GM12864 (cell line): ENCODE measurements around the gene CASZ1.

Source experiments
- DNase-seq: peaks from one replicate; pipeline ENCODE4 v3.0.0-alpha.2; 2011; ENCODE audit warnings: low read depth
- H3K4me3 ChIP-seq: 2 replicates; pipeline ENCODE4 v1.5.1; 2011; ENCODE audit warnings: mild to moderate bottlenecking, low read depth, low read length, control low read depth
- TF ChIP-seq, protein P1 (sequence below): IDR thresholded peaks from 2 replicates; pipeline ENCODE4 v1.5.1; 2011; ENCODE audit warnings: low read depth, mild to moderate bottlenecking, moderate library complexity, low read length, control low read depth, inconsistent platforms; ENCODE audit errors: missing control alignments

Gene CASZ1

DNA sequence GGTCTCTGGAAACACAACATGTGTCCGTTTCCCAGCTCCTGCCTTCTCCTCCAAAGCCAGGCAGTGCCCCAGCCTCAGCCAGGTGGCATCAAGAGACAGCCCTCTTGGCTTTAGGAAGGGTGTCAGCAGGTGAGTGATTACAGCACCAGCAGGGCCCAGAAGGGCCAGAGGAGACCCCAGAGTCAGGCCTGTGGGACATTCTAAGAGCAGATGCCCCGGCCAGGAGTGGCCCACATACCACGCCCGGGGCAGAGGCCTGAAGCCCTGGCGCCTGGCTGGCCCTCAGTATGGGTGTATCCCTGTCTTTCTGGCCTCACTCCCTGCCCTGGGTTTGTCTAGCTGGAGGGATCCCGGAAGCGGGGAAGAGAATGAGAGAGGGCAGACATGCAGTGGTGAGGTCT is 109.2 kb downstream of the CASZ1 start:
- no peak for DNase-seq
- no peak overlapping the region for H3K4me3 ChIP-seq
- TF ChIP-seq, protein P1, sequence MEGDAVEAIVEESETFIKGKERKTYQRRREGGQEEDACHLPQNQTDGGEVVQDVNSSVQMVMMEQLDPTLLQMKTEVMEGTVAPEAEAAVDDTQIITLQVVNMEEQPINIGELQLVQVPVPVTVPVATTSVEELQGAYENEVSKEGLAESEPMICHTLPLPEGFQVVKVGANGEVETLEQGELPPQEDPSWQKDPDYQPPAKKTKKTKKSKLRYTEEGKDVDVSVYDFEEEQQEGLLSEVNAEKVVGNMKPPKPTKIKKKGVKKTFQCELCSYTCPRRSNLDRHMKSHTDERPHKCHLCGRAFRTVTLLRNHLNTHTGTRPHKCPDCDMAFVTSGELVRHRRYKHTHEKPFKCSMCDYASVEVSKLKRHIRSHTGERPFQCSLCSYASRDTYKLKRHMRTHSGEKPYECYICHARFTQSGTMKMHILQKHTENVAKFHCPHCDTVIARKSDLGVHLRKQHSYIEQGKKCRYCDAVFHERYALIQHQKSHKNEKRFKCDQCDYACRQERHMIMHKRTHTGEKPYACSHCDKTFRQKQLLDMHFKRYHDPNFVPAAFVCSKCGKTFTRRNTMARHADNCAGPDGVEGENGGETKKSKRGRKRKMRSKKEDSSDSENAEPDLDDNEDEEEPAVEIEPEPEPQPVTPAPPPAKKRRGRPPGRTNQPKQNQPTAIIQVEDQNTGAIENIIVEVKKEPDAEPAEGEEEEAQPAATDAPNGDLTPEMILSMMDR, result no peak

DNA sequence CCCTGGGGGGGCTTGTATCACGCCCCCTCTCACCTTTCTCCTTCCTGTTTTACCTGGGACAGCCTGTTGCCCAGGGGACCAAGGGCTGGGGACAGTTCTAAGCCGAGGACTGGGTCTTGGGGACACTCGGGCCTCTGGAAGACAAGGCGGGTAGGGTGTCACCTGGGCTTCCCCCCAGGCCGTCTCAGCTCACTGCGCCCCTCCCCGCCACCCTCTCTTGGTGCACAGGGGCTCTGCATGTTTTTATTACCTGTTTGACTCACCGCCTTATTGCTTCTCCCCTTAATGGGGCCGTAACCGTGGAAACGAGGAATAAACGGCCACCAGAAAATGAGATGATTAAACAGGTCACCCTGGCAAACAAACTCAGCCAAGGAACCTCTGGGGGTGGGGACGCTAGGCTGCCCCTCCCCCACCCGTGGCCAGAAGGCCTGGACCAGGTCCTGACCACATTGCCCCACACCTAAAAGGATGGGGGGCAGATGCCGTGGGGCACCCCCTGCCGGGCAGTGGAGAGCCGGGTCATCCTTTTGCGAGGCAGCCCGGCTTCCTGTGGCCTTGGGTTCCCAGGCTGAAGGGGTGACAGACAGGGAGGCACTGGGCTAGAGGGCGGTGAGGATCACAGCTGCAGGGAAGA is 109.9 kb downstream of the CASZ1 start:
- no peak for DNase-seq
- H3K4me3 ChIP-seq, result no peak overlapping the region
- TF ChIP-seq, protein P1, result no peak

DNA sequence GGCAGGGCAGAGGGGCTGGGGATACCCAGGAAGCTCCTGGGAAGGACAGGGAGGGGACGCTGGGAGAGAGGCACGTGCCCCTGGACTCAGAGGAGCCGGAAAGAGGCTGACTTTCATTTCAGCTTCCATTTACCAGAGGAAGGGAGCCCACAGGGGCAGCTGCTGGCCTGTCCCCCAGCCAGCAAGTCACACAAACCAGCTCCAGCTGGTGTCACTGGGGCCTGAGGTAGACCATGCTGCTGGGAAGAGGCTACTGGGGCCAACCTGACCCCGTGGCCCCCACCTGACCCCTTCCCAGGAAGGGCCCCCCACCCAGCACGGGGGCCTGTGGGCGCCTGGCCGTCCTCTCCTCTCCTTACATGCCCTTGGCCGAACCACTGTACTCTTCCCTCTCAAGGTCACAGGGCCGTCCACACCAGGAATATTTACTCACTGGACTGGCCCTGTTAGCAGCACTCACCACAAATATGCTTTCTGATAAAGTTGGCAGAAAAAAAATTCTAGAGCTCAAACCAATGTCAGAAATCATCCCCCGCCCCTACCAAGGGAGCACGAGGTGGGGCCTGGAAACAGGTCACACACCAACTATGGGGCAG is 110.5 kb downstream of the CASZ1 start:
- no peak overlapping the region for H3K4me3 ChIP-seq

DNA sequence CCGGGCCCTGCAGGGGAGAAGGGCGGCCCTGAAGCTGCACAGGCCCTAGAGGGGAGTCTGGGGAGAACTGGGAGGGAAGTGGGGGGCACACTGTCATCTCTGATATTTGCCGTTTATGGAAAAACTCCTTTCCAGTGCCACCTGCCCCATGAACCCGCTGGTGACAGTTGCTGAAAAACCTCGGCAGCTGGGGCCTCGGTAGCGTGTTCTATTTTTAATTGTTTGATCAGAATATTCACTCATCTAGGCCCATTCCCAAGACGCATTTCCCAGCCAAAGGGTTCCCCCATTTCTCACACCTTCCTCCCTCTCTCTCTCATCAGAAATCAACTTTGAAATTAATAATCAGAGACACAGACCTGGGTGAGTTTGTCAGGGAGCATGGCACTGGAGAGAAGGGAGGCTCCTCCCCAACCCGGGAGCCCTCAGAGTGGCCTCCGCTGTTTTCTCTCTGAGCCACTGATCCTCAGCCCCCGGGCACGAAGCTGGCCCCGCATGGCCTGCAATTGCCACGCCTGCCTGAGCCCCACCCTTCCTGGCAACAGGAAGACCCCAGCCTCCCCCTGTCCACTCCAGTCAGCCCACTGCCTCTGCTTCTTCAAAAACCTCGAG is 111.1 kb downstream of the CASZ1 start:
- TF ChIP-seq, protein P1, result no peak
- H3K4me3 ChIP-seq, result no peak overlapping the region
- no peak for DNase-seq

More for the DNA sequence above, 110.5 kb downstream of the CASZ1 start:
- DNase-seq, result no peak
- TF ChIP-seq, protein P1, result no peak

DNA sequence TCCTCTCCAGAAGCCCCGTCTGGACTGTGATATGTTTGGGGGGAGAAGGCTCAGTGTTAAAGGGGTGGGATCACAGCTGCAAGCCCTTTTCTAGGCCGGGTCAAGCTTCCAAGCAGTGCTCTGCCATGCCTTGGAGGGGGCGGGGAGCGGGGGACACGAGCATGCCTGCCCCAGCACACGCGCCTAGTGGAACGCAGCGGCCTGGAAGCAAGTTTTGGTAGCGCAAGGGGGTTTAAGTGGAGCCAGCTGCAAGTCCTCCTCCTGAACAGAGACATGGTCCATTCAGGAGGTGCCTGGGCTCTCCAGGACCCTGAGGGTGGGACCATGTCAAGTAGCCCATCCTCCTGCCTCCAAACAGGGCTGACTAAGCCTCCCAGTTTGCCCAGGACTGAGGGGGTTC is 112.2 kb downstream of the CASZ1 start:
- TF ChIP-seq, protein P1, result no peak
- DNase-seq, result no peak
- H3K4me3 ChIP-seq, result no peak overlapping the region

DNA sequence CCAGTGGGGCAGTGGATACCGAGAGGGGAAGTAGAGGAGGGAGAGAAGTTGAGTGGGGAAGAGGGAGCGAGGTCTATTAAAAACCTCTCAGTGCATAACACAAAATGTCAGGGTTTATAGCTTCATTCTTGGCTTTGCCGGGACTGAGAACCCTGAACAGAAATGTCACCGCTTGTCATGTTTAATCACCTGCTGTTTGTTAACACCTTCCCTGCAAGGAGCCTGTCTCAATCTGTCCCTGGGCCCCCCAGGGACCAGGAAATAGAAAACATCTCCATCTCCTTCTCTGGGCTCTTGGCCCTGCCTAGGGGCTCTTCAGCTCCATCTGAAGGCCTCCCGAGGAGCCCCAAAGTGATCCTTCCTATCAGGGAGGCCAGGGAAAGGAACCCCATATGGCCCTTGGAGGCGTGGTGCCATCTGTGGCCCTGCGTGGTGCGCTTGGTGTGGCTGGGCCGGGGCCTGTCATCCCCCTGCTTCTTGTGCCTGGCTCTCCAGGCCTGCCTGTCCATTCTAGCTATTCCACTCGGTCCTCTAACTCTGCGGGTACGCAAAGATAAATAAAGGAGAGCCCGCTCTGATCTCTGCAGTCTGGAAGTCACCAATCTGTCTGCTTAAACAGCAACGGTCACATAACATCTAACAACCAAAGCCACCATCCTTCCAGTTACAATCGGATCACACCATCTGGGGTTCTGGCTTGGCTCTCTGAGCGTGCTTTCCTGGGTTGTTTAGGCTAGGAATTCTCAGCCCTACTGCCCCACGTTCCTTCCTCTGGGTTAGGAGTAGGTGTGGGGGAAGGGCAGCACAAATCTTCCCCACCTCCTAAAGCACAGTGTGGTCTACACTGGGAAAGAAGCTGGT is 113.8 kb downstream of the CASZ1 start:
- TF ChIP-seq, protein P1, result no peak
- DNase-seq, result no peak
- H3K4me3 ChIP-seq, result no peak overlapping the region
